ENCODE results near the gene BCL2.

DNA sequence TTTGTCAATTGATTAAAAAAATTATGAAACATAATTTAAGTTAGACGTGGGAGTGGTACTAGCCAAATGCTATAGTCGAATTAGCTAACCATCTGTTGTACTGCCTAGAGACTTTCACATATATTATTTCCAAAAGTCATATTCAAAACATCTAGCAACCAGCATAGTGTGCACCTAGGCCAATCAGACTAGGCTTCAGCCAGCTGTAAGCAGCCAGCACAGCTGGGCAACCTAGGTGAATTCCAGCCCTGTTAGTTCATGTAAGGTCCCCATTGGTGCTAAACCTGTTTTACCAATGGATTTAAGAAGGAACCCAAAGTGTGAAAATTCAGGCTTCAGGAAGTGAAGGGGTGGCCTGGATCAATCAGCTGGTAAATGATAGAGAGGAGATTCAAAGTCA lies 144.3 kb downstream of the BCL2 start:
- TF ChIP-seq POLR2A (IDR thresholded peaks at IDR 0.05; ENCODE audit: borderline replicate concordance, extremely low read depth, insufficient read depth, insufficient read length) = no peak
- TF ChIP-seq, protein P1, sequence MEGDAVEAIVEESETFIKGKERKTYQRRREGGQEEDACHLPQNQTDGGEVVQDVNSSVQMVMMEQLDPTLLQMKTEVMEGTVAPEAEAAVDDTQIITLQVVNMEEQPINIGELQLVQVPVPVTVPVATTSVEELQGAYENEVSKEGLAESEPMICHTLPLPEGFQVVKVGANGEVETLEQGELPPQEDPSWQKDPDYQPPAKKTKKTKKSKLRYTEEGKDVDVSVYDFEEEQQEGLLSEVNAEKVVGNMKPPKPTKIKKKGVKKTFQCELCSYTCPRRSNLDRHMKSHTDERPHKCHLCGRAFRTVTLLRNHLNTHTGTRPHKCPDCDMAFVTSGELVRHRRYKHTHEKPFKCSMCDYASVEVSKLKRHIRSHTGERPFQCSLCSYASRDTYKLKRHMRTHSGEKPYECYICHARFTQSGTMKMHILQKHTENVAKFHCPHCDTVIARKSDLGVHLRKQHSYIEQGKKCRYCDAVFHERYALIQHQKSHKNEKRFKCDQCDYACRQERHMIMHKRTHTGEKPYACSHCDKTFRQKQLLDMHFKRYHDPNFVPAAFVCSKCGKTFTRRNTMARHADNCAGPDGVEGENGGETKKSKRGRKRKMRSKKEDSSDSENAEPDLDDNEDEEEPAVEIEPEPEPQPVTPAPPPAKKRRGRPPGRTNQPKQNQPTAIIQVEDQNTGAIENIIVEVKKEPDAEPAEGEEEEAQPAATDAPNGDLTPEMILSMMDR (IDR thresholded peaks at IDR 0.05 in 2 of 3, conservative IDR thresholded peaks at IDR 0.05 in 1 of 3; ENCODE audit: borderline replicate concordance in 1 of 3, insufficient read depth in 1 of 3, low read depth in 2 of 3, low read length in 2 of 3) = no peak
- no peak for TF ChIP-seq SIN3A (IDR thresholded peaks at IDR 0.05; ENCODE audit: low read depth)
- TF ChIP-seq, protein P2, sequence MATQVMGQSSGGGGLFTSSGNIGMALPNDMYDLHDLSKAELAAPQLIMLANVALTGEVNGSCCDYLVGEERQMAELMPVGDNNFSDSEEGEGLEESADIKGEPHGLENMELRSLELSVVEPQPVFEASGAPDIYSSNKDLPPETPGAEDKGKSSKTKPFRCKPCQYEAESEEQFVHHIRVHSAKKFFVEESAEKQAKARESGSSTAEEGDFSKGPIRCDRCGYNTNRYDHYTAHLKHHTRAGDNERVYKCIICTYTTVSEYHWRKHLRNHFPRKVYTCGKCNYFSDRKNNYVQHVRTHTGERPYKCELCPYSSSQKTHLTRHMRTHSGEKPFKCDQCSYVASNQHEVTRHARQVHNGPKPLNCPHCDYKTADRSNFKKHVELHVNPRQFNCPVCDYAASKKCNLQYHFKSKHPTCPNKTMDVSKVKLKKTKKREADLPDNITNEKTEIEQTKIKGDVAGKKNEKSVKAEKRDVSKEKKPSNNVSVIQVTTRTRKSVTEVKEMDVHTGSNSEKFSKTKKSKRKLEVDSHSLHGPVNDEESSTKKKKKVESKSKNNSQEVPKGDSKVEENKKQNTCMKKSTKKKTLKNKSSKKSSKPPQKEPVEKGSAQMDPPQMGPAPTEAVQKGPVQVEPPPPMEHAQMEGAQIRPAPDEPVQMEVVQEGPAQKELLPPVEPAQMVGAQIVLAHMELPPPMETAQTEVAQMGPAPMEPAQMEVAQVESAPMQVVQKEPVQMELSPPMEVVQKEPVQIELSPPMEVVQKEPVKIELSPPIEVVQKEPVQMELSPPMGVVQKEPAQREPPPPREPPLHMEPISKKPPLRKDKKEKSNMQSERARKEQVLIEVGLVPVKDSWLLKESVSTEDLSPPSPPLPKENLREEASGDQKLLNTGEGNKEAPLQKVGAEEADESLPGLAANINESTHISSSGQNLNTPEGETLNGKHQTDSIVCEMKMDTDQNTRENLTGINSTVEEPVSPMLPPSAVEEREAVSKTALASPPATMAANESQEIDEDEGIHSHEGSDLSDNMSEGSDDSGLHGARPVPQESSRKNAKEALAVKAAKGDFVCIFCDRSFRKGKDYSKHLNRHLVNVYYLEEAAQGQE (IDR thresholded peaks at IDR 0.05; ENCODE audit: low read depth) = no peak
- TF ChIP-seq EZH2 (IDR thresholded peaks at IDR 0.05) = no peak
- no peak for TF ChIP-seq CEBPB (IDR thresholded peaks at IDR 0.05; ENCODE audit: low read depth)
- TF ChIP-seq TCF7L2 (IDR thresholded peaks at IDR 0.05; ENCODE audit: borderline replicate concordance, extremely low read depth, insufficient read depth, insufficient read length) = no peak
- TF ChIP-seq, protein P3, sequence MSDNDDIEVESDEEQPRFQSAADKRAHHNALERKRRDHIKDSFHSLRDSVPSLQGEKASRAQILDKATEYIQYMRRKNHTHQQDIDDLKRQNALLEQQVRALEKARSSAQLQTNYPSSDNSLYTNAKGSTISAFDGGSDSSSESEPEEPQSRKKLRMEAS (IDR thresholded peaks at IDR 0.05) = no peak
- no peak for TF ChIP-seq EZH2phosphoT487 (IDR thresholded peaks at IDR 0.05; ENCODE audit: borderline replicate concordance)
